NCI-H2081 treated with DMSO at 0.1 percent for 48 hours (cell line): ENCODE data around the gene VIPR2.

Experiments
- DNase-seq: peaks from one replicate; lab custom pipeline; 2025; lab: John Stamatoyannopoulos, UW

VIPR2 gene

GRCh38 chr7:159039716-159040115 lies 105.0 kb downstream of the VIPR2 start:
- DNase-seq: no peak

- DNase-seq: no peak
Measured at GRCh38 chr7:159038066-159038465, 106.6 kb downstream of the VIPR2 start.

GRCh38 chr7:159036916-159037605 lies 107.6 kb downstream of the VIPR2 start:
- no peak for DNase-seq

- DNase-seq: no peak
Measured at GRCh38 chr7:159035571-159036073, 109.0 kb downstream of the VIPR2 start.

GRCh38 chr7:159034988-159035387 lies 109.7 kb downstream of the VIPR2 start:
- no peak for DNase-seq

GRCh38 chr7:159034394-159034793 lies 110.3 kb downstream of the VIPR2 start:
- DNase-seq: no peak

GRCh38 chr7:159033956-159034355 lies 110.7 kb downstream of the VIPR2 start:
- no peak for DNase-seq

GRCh38 chr7:159033473-159033825 lies 111.2 kb downstream of the VIPR2 start:
- no peak for DNase-seq

- DNase-seq: no peak
Measured at GRCh38 chr7:159032753-159033472, 111.8 kb downstream of the VIPR2 start.

- DNase-seq: no peak
Measured at GRCh38 chr7:159032322-159032721, 112.3 kb downstream of the VIPR2 start.

GRCh38 chr7:159031750-159032149 lies 112.9 kb downstream of the VIPR2 start:
- DNase-seq: no peak

- no peak for DNase-seq
Measured at GRCh38 chr7:159031135-159031701, 113.4 kb downstream of the VIPR2 start.

- no peak for DNase-seq
Measured at GRCh38 chr7:159030490-159031134, 114.1 kb downstream of the VIPR2 start.

GRCh38 chr7:159028508-159029401 lies 115.9 kb downstream of the VIPR2 start:
- DNase-seq: no peak

GRCh38 chr7:159027789-159028507 lies 116.7 kb downstream of the VIPR2 start:
- DNase-seq: no peak

GRCh38 chr7:159027056-159027788 lies 117.4 kb downstream of the VIPR2 start:
- DNase-seq: no peak

- DNase-seq: no peak
Measured at GRCh38 chr7:159026271-159027055, 118.2 kb downstream of the VIPR2 start.

- no peak for DNase-seq
Measured at GRCh38 chr7:159025161-159025779, 119.4 kb downstream of the VIPR2 start.
